ENCODE data around the gene OR4C6. TPM values are rescaled to one million over a fixed set of nuclear protein-coding genes. Genes with fewer than 3 reads are reported as not detected.

The OR4C6 gene
- total and polyA plus RNA-seq, 2 of the 4 experiments (the other 2 are of a cell fraction): not detected

GRCh38 chr11:55673860-55674259, 11.9 kb downstream of the OR4C6 start:
- ChIA-PET CTCF (no interaction called here), POLR2A (ENCODE audit: unreplicated experiment) (no interaction called here)
- H4K91ac ChIP-seq (ENCODE audit: insufficient read depth, low read depth, low read length): no peak overlapping the region
- no peak overlapping the region for H2BK120ac ChIP-seq (ENCODE audit: low read depth, low read length)
- no peak overlapping the region for H2AK5ac ChIP-seq (ENCODE audit: low read depth, low read length)
- ATAC-seq (ENCODE audit: low read depth) (no peak), DNase-seq (no peak)
- no peak overlapping the region for H2AFZ ChIP-seq (replicated peaks; ENCODE audit: low read length, poor library complexity)
- TF ChIP-seq POLR2A (IDR thresholded peaks at IDR 0.05; ENCODE audit: low read depth, low read length) (no peak), SMC3 (IDR thresholded peaks at IDR 0.05; ENCODE audit: low read depth, low read length) (no peak), CTCF (conservative IDR thresholded peaks at IDR 0.05; ENCODE audit: low read depth, low read length) (no peak), ELK1 (IDR thresholded peaks at IDR 0.05; ENCODE audit: borderline replicate concordance, low read depth, low read length) (no peak), MAFK (IDR thresholded peaks at IDR 0.05; ENCODE audit: low read depth, low read length) (no peak), NFE2L2 (IDR thresholded peaks at IDR 0.05; ENCODE audit: low read depth, low read length) (no peak), CHD1 (IDR thresholded peaks at IDR 0.05; ENCODE audit: low read depth, low read length) (no peak), RCOR1 (IDR thresholded peaks at IDR 0.05; ENCODE audit: insufficient replicate concordance, low read length) (no peak), CEBPB (IDR thresholded peaks at IDR 0.05; ENCODE audit: low read depth, low read length) (no peak), BHLHE40 (IDR thresholded peaks at IDR 0.05; ENCODE audit: low read depth, low read length) (no peak), USF2 (IDR thresholded peaks at IDR 0.05; ENCODE audit: low read depth, low read length) (no peak), MAZ (IDR thresholded peaks at IDR 0.05; ENCODE audit: borderline replicate concordance, low read depth, low read length) (no peak), FOS (IDR thresholded peaks at IDR 0.05; ENCODE audit: low read depth, low read length) (no peak), RAD21 (IDR thresholded peaks at IDR 0.05; ENCODE audit: low read length) (no peak), RFX5 (IDR thresholded peaks at IDR 0.05; ENCODE audit: low read depth, low read length) (no peak), MXI1 (IDR thresholded peaks at IDR 0.05; ENCODE audit: borderline replicate concordance, low read depth, low read length) (no peak)
- BruUV-seq (replicated peaks): no TSS peak
- H3K18ac ChIP-seq (ENCODE audit: low read depth, low read length): no peak overlapping the region
- H3K56ac ChIP-seq (ENCODE audit: extremely low read depth, insufficient read depth, low read length): no peak overlapping the region
- no peak overlapping the region for H2BK5ac ChIP-seq (ENCODE audit: low read depth, low read length, poor library complexity, severe bottlenecking)
- no peaks in the 10 kb centered on the region for H3K4me1 ChIP-seq (ENCODE audit: control insufficient read depth, insufficient read depth, low read length)
- H3K4ac ChIP-seq (ENCODE audit: low read depth, low read length): no peak overlapping the region
- intact Hi-C loops (cut with micrococcal nuclease) (no loop called here), dilution Hi-C loops (cut with HindIII; ENCODE audit: low sequenced_read_pairs, unreplicated experiment) (no loop called here), in situ Hi-C loops (cut with MboI; ENCODE audit: low sequenced_read_pairs) (no loop called here)
- no CpG with 5 or more reads among the region's 5 CpGs for WGBS, 2 experiments (ENCODE audit: extremely low coverage in 2 of 2, insufficient read length in 1 of 2)
- H3K9ac ChIP-seq (ENCODE audit: low read depth, low read length): no peak overlapping the region
- no peak overlapping the region for H4K8ac ChIP-seq (ENCODE audit: low read depth in 2 of 2, low read length in 2 of 2)
- H2BK15ac ChIP-seq (ENCODE audit: low read depth, low read length): no peak overlapping the region
- no peak overlapping the region for H3K23ac ChIP-seq (ENCODE audit: low read depth, low read length)
- no peak overlapping the region for H3K27ac ChIP-seq (ENCODE audit: insufficient read depth, low read length)
- 0 out of 2 replicates have a peak, but pooled peaks cover 2% of the 10 kb centered on the region for H3K9me3 ChIP-seq (ENCODE audit: control insufficient read depth, insufficient read depth, low read length)
- H3K9me1 ChIP-seq (ENCODE audit: insufficient read depth, low read length): no peaks in the 10 kb centered on the region
- H2BK20ac ChIP-seq (ENCODE audit: low read depth, low read length): no peak overlapping the region
- no peak overlapping the region for H2AK9ac ChIP-seq (replicated peaks; ENCODE audit: low read depth, low read length, poor library complexity)
- H3K36me3 ChIP-seq (ENCODE audit: control insufficient read depth, insufficient read depth, low read length): no peaks in the 10 kb centered on the region
- H3K14ac ChIP-seq (replicated peaks; ENCODE audit: low read depth, low read length): no peak overlapping the region
- H3K79me1 ChIP-seq (ENCODE audit: low read depth in 1 of 2, low read length in 2 of 2): no peaks in the 10 kb centered on the region
- no peak overlapping the region for H4K5ac ChIP-seq (ENCODE audit: low read depth, low read length)
- H4K20me1 ChIP-seq (ENCODE audit: insufficient read depth, low read length): no peaks in the 10 kb centered on the region
- no peaks in the 10 kb centered on the region for H3K27me3 ChIP-seq (ENCODE audit: control insufficient read depth, insufficient read depth, low read length)
- no peak overlapping the region for H3K4me3 ChIP-seq (ENCODE audit: insufficient read depth, low read depth, low read length)
- no peak overlapping the region for H3K4me2 ChIP-seq (ENCODE audit: low read depth, low read length)
